GM19025 (cell line): ENCODE data around the gene ZNF470.
A peak's percentile ranks its signal among the peaks of the same experiment; 100 is the strongest.

Experiments
- ATAC-seq: cut with Tn5 transposase; IDR thresholded peaks from one replicate; pipeline ENCODE4 v1.9.1; 2021; ENCODE audit warnings: mild to moderate bottlenecking, low read depth, moderate library complexity; ENCODE audit not compliant: unreplicated experiment

ZNF470 gene

GRCh38 chr19:56567274-56568120 lies at the start of gene ZNF470:
Gene ZNF470, plus strand, starts transcription at chr19:56567468. Its CDS starts 2,844 bp downstream, at chr19:56570312.
- ATAC-seq: peak; percentile 95

- no peak for ATAC-seq
Measured at GRCh38 chr19:56525214-56525860, 41.9 kb upstream of the ZNF470 start.

- no peak for ATAC-seq
Measured at GRCh38 chr19:56537442-56537841, 29.8 kb upstream of the ZNF470 start.

GRCh38 chr19:56538254-56538760 lies 29.0 kb upstream of the ZNF470 start:
- no peak for ATAC-seq

- ATAC-seq: no peak
Measured at GRCh38 chr19:56538761-56539263, 28.5 kb upstream of the ZNF470 start, which contains the start of gene ZFP28. Gene ZFP28, plus strand, starts transcription at chr19:56538948. Its CDS starts 71 bp downstream, at chr19:56539019.

- no peak for ATAC-seq
Measured at GRCh38 chr19:56543776-56544175, 23.5 kb upstream of the ZNF470 start.

- ATAC-seq: no peak
Measured at GRCh38 chr19:56547535-56547934, 19.7 kb upstream of the ZNF470 start.

GRCh38 chr19:56554272-56554869 lies 12.9 kb upstream of the ZNF470 start:
- ATAC-seq: no peak

GRCh38 chr19:56562766-56563165 lies 4.5 kb upstream of the ZNF470 start:
- no peak for ATAC-seq

- peak; percentile 42 for ATAC-seq
Measured at GRCh38 chr19:56566904-56567273, 379 bp upstream of the ZNF470 start.

- no peak for ATAC-seq
Measured at GRCh38 chr19:56572589-56572988, 5.3 kb downstream of the ZNF470 start.

- ATAC-seq: no peak
Measured at GRCh38 chr19:56573914-56574313, 6.6 kb downstream of the ZNF470 start.

GRCh38 chr19:56577719-56578602 lies 10.7 kb downstream of the ZNF470 start:
- ATAC-seq: no peak

GRCh38 chr19:56594446-56594782 lies 27.1 kb downstream of the ZNF470 start:
- ATAC-seq: no peak

GRCh38 chr19:56594783-56595547 lies 27.7 kb downstream of the ZNF470 start, which contains the start of gene ZNF71:
Gene ZNF71, plus strand, starts transcription at chr19:56595302. Its CDS starts 6,257 bp downstream, at chr19:56601559.
- ATAC-seq: peak; percentile 90

GRCh38 chr19:56595548-56595899 lies 28.3 kb downstream of the ZNF470 start:
- ATAC-seq: no peak

GRCh38 chr19:56596676-56597075 lies 29.4 kb downstream of the ZNF470 start:
- ATAC-seq: no peak

- ATAC-seq: no peak
Measured at GRCh38 chr19:56597696-56598095, 30.4 kb downstream of the ZNF470 start.

- no peak for ATAC-seq
Measured at GRCh38 chr19:56601375-56601774, 34.1 kb downstream of the ZNF470 start.
